ENCODE measurements around the gene ORC1. TPM values are rescaled to one million over a fixed set of nuclear protein-coding genes. Genes with fewer than 3 reads are reported as not detected.

The ORC1 gene
- total RNA-seq, 4 donors from 2014 or later = 0.25 to 1.6 (median 0.92) TPM

DNA sequence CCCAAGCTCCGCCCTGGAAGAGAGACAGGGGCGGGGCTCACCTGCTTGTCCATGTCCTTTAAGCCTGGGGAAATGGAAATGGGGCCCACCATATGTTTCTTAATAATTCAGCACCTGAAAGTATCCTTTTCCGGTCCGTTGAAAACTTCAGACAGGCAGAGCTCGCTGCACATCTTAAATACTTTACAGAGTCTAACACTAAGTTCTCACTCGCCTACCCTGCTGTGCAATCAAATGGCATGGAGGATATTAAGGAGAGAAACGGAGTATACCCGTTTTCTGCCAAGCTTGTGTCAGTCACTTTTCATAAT is 37.8 kb downstream of the ORC1 start:
- ATAC-seq (ENCODE audit: low FRiP score) (no peak), DNase-seq (ENCODE audit: low spot score) (no peak)
- TF ChIP-seq, protein P1, sequence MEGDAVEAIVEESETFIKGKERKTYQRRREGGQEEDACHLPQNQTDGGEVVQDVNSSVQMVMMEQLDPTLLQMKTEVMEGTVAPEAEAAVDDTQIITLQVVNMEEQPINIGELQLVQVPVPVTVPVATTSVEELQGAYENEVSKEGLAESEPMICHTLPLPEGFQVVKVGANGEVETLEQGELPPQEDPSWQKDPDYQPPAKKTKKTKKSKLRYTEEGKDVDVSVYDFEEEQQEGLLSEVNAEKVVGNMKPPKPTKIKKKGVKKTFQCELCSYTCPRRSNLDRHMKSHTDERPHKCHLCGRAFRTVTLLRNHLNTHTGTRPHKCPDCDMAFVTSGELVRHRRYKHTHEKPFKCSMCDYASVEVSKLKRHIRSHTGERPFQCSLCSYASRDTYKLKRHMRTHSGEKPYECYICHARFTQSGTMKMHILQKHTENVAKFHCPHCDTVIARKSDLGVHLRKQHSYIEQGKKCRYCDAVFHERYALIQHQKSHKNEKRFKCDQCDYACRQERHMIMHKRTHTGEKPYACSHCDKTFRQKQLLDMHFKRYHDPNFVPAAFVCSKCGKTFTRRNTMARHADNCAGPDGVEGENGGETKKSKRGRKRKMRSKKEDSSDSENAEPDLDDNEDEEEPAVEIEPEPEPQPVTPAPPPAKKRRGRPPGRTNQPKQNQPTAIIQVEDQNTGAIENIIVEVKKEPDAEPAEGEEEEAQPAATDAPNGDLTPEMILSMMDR (IDR thresholded peaks at IDR 0.05) = no peak

- DNase-seq (ENCODE audit: low spot score) = peak; percentile 86
- ATAC-seq (ENCODE audit: low FRiP score) = peak; percentile 96
- TF ChIP-seq, protein P1 (IDR thresholded peaks at IDR 0.05) = no peak
These were observed 38.3 kb downstream of the ORC1 start, which contains the start of gene CC2D1B for GRCh38 chr1:52365746-52366516. Gene CC2D1B (minus strand): TSS chr1:52366205. CDS start chr1:52364620, 1,585 bp downstream.

DNA sequence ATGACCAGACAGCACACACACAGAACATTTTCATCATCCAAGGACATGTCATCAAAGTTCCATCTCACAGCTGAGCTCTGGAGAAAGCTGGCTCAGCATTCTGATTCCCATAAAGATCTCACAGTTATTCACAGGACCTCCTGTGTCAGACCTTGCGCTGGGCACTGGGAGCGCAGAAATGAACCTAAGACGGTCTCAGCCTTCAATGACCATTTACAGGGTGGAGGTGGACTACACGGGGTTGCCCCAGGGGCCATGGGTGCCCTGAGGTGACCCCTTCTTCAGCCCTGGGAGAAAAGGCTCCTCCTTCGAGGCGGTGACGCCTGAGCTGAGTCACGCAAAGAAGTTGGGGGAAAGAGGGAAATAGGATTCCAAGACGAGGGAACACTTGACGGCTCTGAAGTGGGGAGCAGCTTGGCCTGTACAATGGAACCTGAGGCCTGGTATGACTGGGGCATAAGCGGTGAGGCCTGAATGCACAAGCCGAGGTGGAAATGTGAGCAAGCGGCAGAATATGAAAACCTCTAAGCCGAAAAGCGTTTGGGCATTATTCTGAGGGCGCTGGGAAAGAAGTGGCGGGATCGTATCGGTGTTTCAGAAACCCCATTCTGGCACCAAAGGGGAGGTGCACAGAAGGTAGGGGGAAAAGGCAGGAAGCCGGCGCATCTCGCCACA is 39.0 kb downstream of the ORC1 start:
- ATAC-seq (ENCODE audit: low FRiP score) (peak; percentile 48), DNase-seq (ENCODE audit: low spot score) (peak; percentile 62)
- TF ChIP-seq, protein P1 (IDR thresholded peaks at IDR 0.05) = no peak

DNA sequence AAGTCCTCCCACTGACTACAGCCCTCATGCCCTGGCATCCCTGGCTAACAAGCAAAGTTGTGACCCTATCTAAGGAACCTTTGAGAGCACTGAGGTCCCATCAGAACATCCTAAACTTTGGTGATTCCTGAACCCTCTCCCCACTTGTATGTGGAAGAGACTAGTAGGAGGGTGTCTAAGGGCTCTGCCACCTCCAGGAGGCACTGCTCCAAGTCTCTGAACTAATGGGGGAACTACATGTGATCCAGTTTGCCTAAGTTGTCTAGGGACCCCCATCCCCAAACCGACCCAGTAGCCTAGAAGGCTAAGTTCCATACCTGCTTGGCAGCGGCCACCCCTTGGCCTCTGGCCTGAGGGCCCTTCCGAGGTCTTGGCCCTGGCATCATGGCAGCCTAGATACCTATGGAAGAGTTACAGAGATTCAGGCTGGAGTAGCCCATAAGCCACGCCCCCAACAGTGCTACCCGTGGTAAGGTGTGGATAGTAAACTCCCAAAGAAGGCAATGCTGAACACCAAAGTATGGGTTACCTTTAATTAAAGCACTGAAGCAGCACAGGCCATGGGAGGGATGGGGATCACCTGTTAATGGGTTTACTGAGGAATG is 39.9 kb downstream of the ORC1 start:
- DNase-seq (ENCODE audit: low spot score) (no peak), ATAC-seq (ENCODE audit: low FRiP score) (no peak)
- TF ChIP-seq, protein P1 (IDR thresholded peaks at IDR 0.05) = no peak

DNA sequence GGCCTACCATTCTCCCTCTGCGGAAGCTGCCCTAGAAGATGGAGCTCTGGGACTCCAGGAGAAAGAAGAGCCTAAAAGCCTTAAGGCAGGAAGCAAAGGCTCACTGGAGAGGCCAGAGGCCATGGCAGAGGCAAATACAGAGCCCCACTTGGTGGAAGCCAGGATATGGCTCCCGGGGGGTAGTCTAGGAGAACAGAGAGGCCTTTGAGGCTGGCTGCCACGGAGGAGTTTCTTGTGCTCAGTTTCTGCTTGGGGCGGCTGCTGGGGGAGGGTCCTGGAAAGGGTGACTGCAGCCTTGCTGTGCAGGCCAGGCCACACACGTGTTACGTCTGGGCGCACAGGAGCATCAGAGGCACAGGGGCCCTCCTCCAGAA is 43.6 kb downstream of the ORC1 start:
- DNase-seq (ENCODE audit: low spot score) = no peak
- no peak for ATAC-seq (ENCODE audit: low FRiP score)
- TF ChIP-seq, protein P1 (IDR thresholded peaks at IDR 0.05) = no peak

DNA sequence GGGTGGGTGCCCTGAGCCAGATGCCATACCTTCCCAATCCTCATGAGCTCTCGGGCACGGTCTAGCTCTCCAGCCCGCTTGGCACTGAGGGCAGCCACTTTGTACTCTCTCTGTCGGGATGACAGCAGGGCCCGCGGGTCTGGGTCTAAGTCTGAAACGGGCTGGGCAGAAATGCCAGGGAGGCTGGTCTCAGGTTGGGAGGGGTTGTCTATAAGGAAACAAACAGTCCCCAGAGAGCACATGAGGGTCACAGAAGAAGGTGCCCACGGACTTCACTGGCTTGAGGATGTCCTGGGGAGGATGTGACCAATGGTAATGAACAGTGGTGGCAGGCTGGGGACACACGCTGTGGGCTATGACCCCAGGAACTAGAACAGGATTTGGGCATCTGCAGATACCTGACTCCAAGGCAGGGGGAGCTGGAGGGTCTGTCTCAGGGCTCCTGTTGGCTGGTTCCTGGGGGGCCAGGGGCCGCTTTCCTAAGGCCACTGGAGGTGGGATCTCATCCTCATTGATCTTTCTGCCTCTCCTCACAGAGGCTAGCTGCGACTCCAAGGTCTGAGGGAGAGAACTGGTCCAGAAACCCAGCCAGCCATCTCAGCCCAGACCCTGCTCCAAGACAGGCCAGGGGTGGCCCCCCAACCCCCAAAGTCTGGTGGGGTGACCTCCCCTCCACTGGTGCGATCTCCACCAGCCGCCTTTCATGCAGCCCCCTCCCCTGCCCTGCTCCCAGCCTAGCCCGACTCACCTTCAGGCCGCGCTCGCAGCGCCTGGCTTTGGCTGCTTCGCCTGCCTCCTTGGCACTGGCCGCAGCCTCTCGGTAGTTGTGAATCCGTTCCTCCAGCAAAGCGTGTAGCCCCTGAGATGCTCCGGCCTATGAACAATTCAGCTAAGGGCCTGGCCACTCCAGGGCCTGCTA is 44.3 kb downstream of the ORC1 start:
- TF ChIP-seq, protein P1 (IDR thresholded peaks at IDR 0.05) = no peak
- no peak for ATAC-seq (ENCODE audit: low FRiP score)
- no peak for DNase-seq (ENCODE audit: low spot score)

All from omental fat pad (tissue), 4 donors.